Neutrophil (primary cell): Measurements from ENCODE around the gene CBX6.

Experiments
- H3K27ac ChIP-seq: fragments of 200-600 bp; sonication (generic); 2 replicates; pipeline ENCODE4 v1.5.1; 2016; ENCODE audit warnings: mild to moderate bottlenecking, moderate library complexity
- H3K27me3 ChIP-seq: fragments of 200-600 bp; sonication (generic); 2 replicates; pipeline ENCODE4 v1.6.0; 2016; ENCODE audit warnings: mild to moderate bottlenecking
- H3K36me3 ChIP-seq: fragments of 200-600 bp; sonication (generic); 2 replicates; pipeline ENCODE4 v1.5.1; 2017
- H3K4me1 ChIP-seq, 2 experiments: fragments of 200-600 bp in 1 of 2; sonication (generic) in 1 of 2; 1 replicate in 1 of 2; 2 replicates in 1 of 2; pipeline versions ENCODE4 v1.5.1 to v1.6.1; 2013 to 2016; ENCODE audit warnings: low read depth in 1 of 2, low read length in 1 of 2, mild to moderate bottlenecking in 1 of 2, moderate library complexity in 1 of 2; ENCODE audit not compliant: control insufficient read depth in 1 of 2, insufficient read depth in 1 of 2
- H3K4me3 ChIP-seq, 2 experiments: fragments of 200-600 bp in 1 of 2; sonication (generic) in 1 of 2; 1 replicate in 1 of 2; 2 replicates in 1 of 2; pipeline ENCODE4 v1.5.1; 2013 to 2016; ENCODE audit warnings: low read depth in 1 of 2, low read length in 1 of 2, mild to moderate bottlenecking in 1 of 2, moderate library complexity in 1 of 2
- H3K9me3 ChIP-seq: fragments of 200-600 bp; sonication (generic); 2 replicates; pipeline ENCODE4 v1.5.1; 2016
- TF ChIP-seq, protein P1 (sequence below): fragments of 200-600 bp; sonication (generic); IDR thresholded peaks from 2 replicates; pipeline ENCODE4 v1.5.1; 2016; ENCODE audit warnings: antibody characterized with exemption

Gene CBX6

DNA sequence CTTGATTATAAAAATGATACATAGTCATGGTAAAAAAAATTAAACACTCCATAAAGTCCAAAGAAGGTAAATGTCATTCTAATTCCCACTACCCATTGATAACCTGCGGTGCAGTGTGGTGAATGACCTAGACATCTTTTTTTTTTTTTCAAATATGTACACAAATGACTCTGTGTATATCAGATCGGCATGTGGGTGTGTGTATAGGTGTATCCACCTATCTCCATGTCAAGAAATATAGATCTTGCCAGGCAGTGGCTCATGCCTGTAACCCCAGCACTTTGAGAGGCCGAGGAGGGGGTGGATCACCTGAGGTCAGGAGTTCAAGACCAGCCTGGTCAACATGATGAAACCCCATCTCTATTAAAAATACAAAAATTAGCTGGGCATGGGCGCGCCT, 18.4 kb upstream of the CBX6 start:
- Histone ChIP-seq H3K4me3 (no peak overlapping the region), H3K27ac (no peak overlapping the region), H3K36me3 (no peaks in the 10 kb centered on the region), H3K9me3 (no peaks in the 10 kb centered on the region), H3K4me1 (no peaks in the 10 kb centered on the region), H3K27me3 (peaks cover 70% of the 10 kb centered on the region)
- TF ChIP-seq, protein P1, sequence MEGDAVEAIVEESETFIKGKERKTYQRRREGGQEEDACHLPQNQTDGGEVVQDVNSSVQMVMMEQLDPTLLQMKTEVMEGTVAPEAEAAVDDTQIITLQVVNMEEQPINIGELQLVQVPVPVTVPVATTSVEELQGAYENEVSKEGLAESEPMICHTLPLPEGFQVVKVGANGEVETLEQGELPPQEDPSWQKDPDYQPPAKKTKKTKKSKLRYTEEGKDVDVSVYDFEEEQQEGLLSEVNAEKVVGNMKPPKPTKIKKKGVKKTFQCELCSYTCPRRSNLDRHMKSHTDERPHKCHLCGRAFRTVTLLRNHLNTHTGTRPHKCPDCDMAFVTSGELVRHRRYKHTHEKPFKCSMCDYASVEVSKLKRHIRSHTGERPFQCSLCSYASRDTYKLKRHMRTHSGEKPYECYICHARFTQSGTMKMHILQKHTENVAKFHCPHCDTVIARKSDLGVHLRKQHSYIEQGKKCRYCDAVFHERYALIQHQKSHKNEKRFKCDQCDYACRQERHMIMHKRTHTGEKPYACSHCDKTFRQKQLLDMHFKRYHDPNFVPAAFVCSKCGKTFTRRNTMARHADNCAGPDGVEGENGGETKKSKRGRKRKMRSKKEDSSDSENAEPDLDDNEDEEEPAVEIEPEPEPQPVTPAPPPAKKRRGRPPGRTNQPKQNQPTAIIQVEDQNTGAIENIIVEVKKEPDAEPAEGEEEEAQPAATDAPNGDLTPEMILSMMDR, result no peak

DNA sequence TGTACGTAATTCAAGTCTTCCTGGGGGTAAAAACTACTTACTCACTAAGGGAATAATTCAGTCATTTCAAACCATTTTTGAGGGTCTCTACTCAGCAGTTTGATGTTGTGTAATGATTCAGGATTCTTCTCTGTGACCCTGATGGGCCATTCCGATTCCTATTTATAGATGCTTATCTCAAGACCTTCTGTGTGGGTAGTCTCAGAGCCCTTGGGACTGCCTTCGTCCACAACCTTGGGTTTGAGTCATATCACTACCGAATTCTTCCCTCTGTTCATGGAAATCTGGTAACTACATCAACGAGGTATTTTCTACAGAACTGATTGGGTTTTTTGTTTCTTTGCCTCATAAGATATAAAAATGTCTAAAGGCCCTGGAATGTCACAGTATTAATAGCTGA, 14.3 kb upstream of the CBX6 start:
- Histone ChIP-seq H3K9me3 (no peaks in the 10 kb centered on the region), H3K4me3 (no peak overlapping the region), H3K27ac (no peak overlapping the region), H3K36me3 (no peaks in the 10 kb centered on the region), H3K27me3 (peaks cover 36% of the 10 kb centered on the region), H3K4me1 (no peaks in the 10 kb centered on the region)
- TF ChIP-seq, protein P1, result no peak

DNA sequence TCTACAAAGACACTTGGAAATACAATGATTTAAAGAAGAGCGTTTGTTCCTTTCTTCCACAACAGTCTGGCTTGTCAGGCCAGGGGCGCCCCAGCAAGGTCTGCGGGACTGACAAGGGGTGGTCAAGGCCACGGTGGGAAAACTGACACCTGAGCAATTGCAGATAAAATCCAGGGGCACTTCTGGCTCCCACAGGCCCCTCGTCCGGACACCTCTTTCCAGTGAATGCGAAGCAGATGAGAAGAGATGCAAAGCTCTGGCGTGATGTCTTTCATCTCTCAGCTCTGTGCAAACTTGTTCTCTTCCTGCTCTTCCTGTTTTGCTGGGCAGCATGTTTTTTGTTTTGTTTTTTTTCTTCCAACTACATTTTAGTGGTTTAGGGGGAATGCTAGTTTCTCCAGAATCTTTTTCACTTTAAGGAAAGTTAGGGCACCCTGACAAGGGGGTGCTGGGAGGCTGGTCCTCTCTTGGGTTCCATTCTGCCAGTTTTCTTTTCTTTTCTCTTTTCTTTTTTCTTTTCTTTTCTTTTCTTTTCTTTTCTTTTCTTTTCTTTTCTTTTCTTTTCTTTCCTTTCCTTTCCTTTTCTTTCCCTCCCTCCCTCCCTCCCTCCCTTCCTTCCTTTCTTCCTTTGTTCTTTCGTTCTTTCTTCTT, 11.1 kb upstream of the CBX6 start:
- no peaks in the 10 kb centered on the region for H3K4me1 ChIP-seq
- no peak overlapping the region for H3K27ac ChIP-seq
- no peak overlapping the region for H3K4me3 ChIP-seq
- no peaks in the 10 kb centered on the region for H3K36me3 ChIP-seq
- peaks cover 14% of the 10 kb centered on the region for H3K27me3 ChIP-seq
- TF ChIP-seq, protein P1, result no peak
- H3K9me3 ChIP-seq, result no peaks in the 10 kb centered on the region

DNA sequence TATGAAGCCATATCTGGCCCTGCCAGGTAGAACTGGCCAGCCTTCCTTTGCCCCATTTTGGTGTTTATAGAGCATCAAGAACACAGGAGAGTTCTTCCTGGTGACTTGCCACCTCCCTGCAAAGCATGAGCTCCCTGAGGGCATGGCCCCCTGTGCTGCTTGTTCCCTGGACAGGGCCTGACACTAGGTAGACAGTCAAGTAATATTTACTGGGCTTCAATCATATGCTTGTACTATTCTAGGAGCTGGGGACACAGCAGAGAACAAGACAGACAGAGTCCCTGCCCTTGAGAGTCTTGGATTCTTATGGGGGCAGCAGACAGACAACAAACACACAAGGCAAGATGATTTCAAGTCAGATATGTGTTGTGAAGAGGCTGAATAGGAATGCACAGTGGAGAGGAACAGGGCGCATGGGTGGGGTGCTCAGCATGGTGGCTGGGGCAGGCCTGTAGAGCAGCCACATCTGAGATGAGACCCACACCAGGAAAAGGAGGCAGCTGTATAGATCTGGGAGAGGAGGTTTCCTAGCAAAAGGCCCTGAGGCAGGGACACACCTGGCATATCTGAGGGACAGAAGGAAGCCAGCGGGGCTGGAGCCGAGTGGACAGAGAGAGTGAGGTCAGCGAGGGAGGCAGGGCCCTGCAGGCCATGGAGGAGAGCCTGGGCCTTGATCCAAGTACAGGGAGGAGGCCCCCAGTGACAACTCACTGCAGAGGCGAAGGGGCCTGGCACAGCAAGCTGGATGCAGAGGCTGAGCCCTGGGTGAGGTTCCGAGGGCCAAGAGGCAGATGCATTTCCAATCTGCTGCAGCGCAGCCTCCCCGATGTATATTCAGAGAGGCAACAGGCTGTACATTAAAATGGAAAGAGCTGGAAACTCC, 10.2 kb upstream of the CBX6 start:
- H3K36me3 ChIP-seq, result no peaks in the 10 kb centered on the region
- H3K4me1 ChIP-seq, result no peaks in the 10 kb centered on the region
- no peaks in the 10 kb centered on the region for H3K9me3 ChIP-seq
- H3K4me3 ChIP-seq, result no peak overlapping the region
- H3K27ac ChIP-seq, result no peak overlapping the region
- TF ChIP-seq, protein P1, result no peak
- H3K27me3 ChIP-seq, result peaks cover 13% of the 10 kb centered on the region

DNA sequence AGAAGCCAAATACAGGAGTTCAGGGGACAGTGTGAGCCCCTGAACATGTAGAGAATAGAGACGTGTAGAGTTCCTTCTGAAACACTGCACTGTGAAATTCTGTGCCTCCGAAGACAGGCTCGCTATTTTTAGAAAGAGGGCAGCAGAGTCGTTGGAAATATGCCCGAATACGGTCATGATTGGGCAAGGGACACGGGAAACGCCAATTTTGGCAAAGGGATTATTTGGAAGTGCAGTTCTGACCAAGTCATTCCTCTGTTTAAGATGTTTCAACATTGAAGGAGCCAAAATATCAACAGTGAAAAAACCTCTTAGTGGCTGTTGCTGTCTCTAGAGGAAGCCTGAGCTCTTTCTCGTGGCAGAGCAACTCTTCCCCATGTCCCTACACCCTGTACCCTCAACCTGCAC, 9.5 kb upstream of the CBX6 start:
- Histone ChIP-seq H3K36me3 (no peaks in the 10 kb centered on the region), H3K27ac (no peak overlapping the region), H3K4me1 (no peaks in the 10 kb centered on the region), H3K27me3 (peaks cover 13% of the 10 kb centered on the region), H3K4me3 (no peak overlapping the region), H3K9me3 (no peaks in the 10 kb centered on the region)
- TF ChIP-seq, protein P1, result no peak
